Loucy (cell line): Measurements from ENCODE around the gene ZNF576.

ENCODE experiments used
- EZH2phosphoT487 ChIP-seq: fragments of 200-600 bp; IDR thresholded peaks from 2 replicates; pipeline ENCODE4 v1.6.1; 2018; ENCODE audit warnings: antibody characterized with exemption, mild to moderate bottlenecking, moderate library complexity, borderline replicate concordance
- TF ChIP-seq, protein P1 (sequence below): fragments of 200-600 bp; sonication (generic); conservative IDR thresholded peaks from 2 replicates; pipeline ENCODE4 v1.5.1; 2014; ENCODE audit warnings: mild to moderate bottlenecking, antibody characterized with exemption, low read length

DNA sequence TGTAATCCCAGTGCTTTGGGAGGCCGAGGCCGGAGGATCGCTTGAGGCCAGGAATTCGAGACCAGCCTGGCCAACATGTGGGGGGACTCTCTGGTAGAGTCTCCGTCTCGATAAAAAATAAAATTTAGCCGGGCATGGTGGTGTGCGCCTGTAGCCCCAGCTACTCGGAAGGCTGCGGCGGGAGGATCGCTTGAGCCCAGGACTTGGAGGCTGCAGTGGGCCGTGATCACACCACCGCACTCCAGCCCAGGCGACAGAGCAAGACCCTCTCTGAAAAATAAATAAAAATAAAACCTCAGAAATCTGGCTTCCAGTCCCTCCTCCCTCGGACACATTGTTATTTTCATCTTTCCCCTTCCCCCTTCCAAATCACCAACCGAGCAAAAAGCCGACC, 793 bp upstream of the ZNF576 start:
- TF ChIP-seq, protein P1, sequence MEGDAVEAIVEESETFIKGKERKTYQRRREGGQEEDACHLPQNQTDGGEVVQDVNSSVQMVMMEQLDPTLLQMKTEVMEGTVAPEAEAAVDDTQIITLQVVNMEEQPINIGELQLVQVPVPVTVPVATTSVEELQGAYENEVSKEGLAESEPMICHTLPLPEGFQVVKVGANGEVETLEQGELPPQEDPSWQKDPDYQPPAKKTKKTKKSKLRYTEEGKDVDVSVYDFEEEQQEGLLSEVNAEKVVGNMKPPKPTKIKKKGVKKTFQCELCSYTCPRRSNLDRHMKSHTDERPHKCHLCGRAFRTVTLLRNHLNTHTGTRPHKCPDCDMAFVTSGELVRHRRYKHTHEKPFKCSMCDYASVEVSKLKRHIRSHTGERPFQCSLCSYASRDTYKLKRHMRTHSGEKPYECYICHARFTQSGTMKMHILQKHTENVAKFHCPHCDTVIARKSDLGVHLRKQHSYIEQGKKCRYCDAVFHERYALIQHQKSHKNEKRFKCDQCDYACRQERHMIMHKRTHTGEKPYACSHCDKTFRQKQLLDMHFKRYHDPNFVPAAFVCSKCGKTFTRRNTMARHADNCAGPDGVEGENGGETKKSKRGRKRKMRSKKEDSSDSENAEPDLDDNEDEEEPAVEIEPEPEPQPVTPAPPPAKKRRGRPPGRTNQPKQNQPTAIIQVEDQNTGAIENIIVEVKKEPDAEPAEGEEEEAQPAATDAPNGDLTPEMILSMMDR: no peak
- TF ChIP-seq EZH2phosphoT487: no peak
